Stimulated activated CD4-positive, alpha-beta T cell treated with anti-CD3 and anti-CD28 coated beads, Interleukin-1b, Interleukin-23, amount 100 ng/mL, for 4 hours (primary cell): ENCODE measurements around the gene CNOT9.
"Not testable (repeated sequence)": the region's sequence is repeated elsewhere in the genome, so short reads cannot be mapped to it uniquely, and the experiment has no call there.

Experiments used
- DNase-seq, 2 donors: peaks; one replicate each; pipeline ENCODE4 v3.0.0-alpha.2; 2020; ENCODE audit warnings: low read depth in 2 of 2

Gene CNOT9

GRCh38 chr2:218568190-218569037 is at the start of gene CNOT9, which contains the start of gene USP37:
Gene CNOT9, plus strand, starts transcription at chr2:218568839. Its CDS starts 116 bp downstream, at chr2:218568955.
Gene USP37, minus strand, starts transcription at chr2:218568351. Its CDS starts 9,698 bp downstream, at chr2:218558653.
- peak; percentile 100 for DNase-seq

GRCh38 chr2:218518876-218519275 is 49.8 kb upstream of the CNOT9 start:
- no peak for DNase-seq

- no peak for DNase-seq
Observed at GRCh38 chr2:218523651-218524050, 45.0 kb upstream of the CNOT9 start.

GRCh38 chr2:218528409-218528808 is 40.2 kb upstream of the CNOT9 start:
- DNase-seq, result not testable (repeated sequence)

- no peak for DNase-seq
Observed at GRCh38 chr2:218529990-218530389, 38.6 kb upstream of the CNOT9 start.

- no peak for DNase-seq
Observed at GRCh38 chr2:218536804-218537494, 31.7 kb upstream of the CNOT9 start.

- no peak for DNase-seq
Observed at GRCh38 chr2:218540015-218540414, 28.6 kb upstream of the CNOT9 start.

- no peak for DNase-seq
Observed at GRCh38 chr2:218546012-218546411, 22.6 kb upstream of the CNOT9 start.

- no peak for DNase-seq
Observed at GRCh38 chr2:218547511-218547910, 21.1 kb upstream of the CNOT9 start.

GRCh38 chr2:218547978-218548377 is 20.7 kb upstream of the CNOT9 start:
- DNase-seq, result no peak

GRCh38 chr2:218554225-218554624 is 14.4 kb upstream of the CNOT9 start:
- DNase-seq, result not testable (repeated sequence)

- DNase-seq, result no peak
Observed at GRCh38 chr2:218555527-218555926, 13.1 kb upstream of the CNOT9 start.

- DNase-seq, result no peak
Observed at GRCh38 chr2:218557941-218558340, 10.7 kb upstream of the CNOT9 start.

GRCh38 chr2:218558986-218559385 is 9.7 kb upstream of the CNOT9 start:
- DNase-seq, result no peak

GRCh38 chr2:218564056-218564455 is 4.6 kb upstream of the CNOT9 start:
- DNase-seq, result no peak

- DNase-seq, result no peak
Observed at GRCh38 chr2:218566296-218566695, 2.3 kb upstream of the CNOT9 start.

GRCh38 chr2:218567797-218568189 is 846 bp upstream of the CNOT9 start:
- DNase-seq, result peak; percentile 55 to 61

GRCh38 chr2:218569038-218569431 is 396 bp downstream of the CNOT9 start:
- DNase-seq, result peak; percentile 36 to 46

GRCh38 chr2:218569661-218570500 is 1.2 kb downstream of the CNOT9 start:
- no peak for DNase-seq

- no peak for DNase-seq
Observed at GRCh38 chr2:218570850-218571249, 2.2 kb downstream of the CNOT9 start.

- no peak for DNase-seq
Observed at GRCh38 chr2:218576854-218577253, 8.2 kb downstream of the CNOT9 start.
